ENCODE measurements around the gene KCNK15.

The KCNK15 gene

DNA sequence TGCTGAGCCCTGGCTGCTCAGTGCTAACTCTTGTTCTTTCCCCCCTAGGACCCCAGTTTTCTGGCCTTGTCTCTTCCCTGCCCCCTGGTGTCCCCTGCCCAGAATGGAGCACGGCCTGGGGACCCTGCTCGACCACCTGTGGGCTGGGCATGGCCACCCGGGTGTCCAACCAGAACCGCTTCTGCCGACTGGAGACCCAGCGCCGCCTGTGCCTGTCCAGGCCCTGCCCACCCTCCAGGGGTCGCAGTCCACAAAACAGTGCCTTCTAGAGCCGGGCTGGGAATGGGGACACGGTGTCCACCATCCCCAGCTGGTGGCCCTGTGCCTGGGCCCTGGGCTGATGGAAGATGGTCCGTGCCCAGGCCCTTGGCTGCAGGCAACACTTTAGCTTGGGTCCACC, 18.6 kb upstream of the KCNK15 start:
- intact Hi-C loops (cut with DNase I; ENCODE audit: low total_unique reads), result no loop called here
- Histone ChIP-seq H3K4me3 (no peak overlapping the region), H3K36me3 (peaks cover 0 to 52% (median 0%) of the 10 kb centered on the region in 3 donors), H3K9me3 (no peaks in the 10 kb centered on the region), H3K4me1 (peaks cover 0 to 90% (median 39%) of the 10 kb centered on the region in 4 donors), H3K27me3 (no peaks in the 10 kb centered on the region), H3K27ac (peak overlapping the region; percentile 87 to 92)
- DNase-seq, result no peak
- TF ChIP-seq, protein P1, sequence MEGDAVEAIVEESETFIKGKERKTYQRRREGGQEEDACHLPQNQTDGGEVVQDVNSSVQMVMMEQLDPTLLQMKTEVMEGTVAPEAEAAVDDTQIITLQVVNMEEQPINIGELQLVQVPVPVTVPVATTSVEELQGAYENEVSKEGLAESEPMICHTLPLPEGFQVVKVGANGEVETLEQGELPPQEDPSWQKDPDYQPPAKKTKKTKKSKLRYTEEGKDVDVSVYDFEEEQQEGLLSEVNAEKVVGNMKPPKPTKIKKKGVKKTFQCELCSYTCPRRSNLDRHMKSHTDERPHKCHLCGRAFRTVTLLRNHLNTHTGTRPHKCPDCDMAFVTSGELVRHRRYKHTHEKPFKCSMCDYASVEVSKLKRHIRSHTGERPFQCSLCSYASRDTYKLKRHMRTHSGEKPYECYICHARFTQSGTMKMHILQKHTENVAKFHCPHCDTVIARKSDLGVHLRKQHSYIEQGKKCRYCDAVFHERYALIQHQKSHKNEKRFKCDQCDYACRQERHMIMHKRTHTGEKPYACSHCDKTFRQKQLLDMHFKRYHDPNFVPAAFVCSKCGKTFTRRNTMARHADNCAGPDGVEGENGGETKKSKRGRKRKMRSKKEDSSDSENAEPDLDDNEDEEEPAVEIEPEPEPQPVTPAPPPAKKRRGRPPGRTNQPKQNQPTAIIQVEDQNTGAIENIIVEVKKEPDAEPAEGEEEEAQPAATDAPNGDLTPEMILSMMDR (IDR thresholded peaks at IDR 0.05), result no peak

DNA sequence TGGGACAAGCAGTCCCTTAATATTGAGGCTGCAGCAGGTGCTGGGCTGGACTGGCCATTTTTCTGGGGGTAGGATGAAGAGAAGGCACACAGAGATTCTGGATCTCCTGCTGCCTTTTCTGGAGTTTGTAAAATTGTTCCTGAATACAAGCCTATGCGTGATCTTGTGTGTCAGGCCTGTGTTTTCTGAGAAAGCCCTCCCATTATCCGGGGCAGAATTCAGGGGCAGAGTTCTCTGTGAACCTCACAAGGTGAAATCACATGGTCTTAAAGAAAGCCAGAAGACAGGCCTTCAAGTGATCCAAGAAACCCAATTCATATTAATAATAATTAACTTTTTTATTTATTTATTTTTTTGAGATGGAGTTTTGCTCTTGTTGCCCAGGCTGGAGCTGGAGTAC, 18.0 kb upstream of the KCNK15 start:
- Histone ChIP-seq H3K4me3 (no peak overlapping the region), H3K36me3 (peaks cover 0 to 46% (median 0%) of the 10 kb centered on the region in 3 donors), H3K27ac (peak overlapping the region; percentile 87 to 92), H3K4me1 (peaks cover 0 to 90% (median 40%) of the 10 kb centered on the region in 4 donors), H3K27me3 (no peaks in the 10 kb centered on the region), H3K9me3 (no peaks in the 10 kb centered on the region)
- intact Hi-C loops (cut with DNase I; ENCODE audit: low total_unique reads), result no loop called here
- TF ChIP-seq, protein P1 (IDR thresholded peaks at IDR 0.05), result no peak
- no peak for DNase-seq

DNA sequence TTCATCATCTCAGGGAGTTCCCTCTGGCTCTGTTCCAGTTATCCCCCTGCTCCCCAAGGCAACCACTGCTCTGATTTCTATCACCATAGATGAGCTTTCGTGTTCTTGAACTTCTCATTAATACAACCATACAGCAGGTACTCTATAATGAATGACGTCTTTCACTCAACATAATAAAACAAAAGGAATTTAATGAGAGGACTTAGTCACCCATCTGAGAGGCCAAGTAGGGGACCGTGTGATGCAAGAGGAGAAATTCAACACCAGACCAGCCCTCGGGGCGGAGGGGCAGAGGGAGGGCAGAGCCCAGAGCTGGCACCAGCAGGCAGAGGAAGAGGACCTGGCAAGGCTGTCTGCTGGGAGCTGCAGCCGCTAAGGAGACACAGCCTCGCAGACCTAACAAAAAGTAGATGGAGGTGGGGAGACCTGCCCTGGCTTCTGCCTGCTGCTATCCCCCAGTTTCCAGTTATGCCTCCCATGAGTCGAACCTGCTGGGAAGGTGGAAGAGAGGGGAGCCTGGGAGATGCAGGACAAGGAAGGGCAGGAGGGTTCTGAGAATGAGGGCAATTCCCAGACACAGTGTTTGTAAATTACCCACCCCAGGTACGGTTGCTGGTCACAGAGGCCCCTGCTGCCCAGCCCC, 16.7 kb upstream of the KCNK15 start:
- Histone ChIP-seq H3K9me3 (no peaks in the 10 kb centered on the region), H3K4me3 (no peak overlapping the region), H3K36me3 (peaks cover 0 to 36% (median 0%) of the 10 kb centered on the region in 3 donors), H3K4me1 (peaks cover 0 to 90% (median 43%) of the 10 kb centered on the region in 4 donors), H3K27me3 (no peaks in the 10 kb centered on the region), H3K27ac (peak overlapping the region; percentile 87 to 92)
- TF ChIP-seq, protein P1 (IDR thresholded peaks at IDR 0.05), result no peak
- intact Hi-C loops (cut with DNase I; ENCODE audit: low total_unique reads), result no loop called here
- peak; percentile 87 to 96 for DNase-seq

DNA sequence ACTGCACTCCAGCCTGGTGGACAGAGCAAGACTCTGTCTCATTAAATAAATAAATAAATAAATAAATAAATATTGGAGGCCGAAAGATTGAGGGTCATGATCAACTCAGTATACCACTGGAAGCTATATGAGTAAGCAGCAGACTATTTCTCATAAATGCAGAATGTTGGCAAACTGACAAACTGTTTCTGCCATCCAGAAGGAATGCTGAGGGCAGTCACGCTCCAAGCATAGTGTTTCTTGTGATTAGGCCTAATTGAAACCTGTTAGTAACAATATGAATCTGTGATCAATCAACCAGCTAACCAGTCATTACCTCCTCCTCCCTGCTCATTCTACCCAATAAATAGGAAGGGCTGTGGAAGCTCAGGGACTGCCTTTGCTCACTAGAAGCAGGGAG, 15.2 kb upstream of the KCNK15 start:
- TF ChIP-seq, protein P1 (IDR thresholded peaks at IDR 0.05), result no peak
- intact Hi-C loops (cut with DNase I; ENCODE audit: low total_unique reads), result loop anchor here (10.0 kb wide), 1 partner anchor 126 kb away; no protein-coding TSS in a partner anchor
- Histone ChIP-seq H3K4me1 (peaks cover 0 to 90% (median 49%) of the 10 kb centered on the region in 4 donors), H3K27me3 (no peaks in the 10 kb centered on the region), H3K4me3 (no peak overlapping the region), H3K9me3 (no peaks in the 10 kb centered on the region), H3K36me3 (peaks cover 0 to 21% (median 0%) of the 10 kb centered on the region in 3 donors), H3K27ac (peak overlapping the region; percentile 87 to 92)
- DNase-seq, result no peak

DNA sequence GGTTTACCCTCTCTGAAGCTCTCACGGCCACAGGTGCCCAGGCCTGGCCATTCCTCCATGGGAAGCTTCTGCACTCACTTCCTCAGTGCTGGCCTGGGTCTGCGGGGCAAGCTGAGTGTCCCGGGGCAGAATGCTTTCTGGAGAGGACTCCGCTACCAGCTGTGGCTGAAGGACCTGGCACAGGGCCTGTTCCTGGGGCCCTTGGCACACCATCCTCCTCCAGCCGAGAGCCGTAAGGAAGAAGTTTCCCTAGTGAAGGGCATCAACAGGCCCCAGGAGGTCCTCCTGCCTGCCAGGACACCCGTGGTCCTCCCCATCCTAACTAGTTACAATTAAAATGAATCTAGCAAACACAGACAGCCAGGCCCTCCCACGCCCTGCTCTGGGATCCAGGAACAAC, 14.0 kb upstream of the KCNK15 start:
- Histone ChIP-seq H3K4me1 (peaks cover 0 to 94% (median 52%) of the 10 kb centered on the region in 4 donors), H3K36me3 (peaks cover 0 to 10% (median 0%) of the 10 kb centered on the region in 3 donors), H3K4me3 (no peak overlapping the region), H3K9me3 (no peaks in the 10 kb centered on the region), H3K27me3 (no peaks in the 10 kb centered on the region), H3K27ac (peak overlapping the region; percentile 87 to 92)
- peak in 1 of 2 donors; percentile 86 for DNase-seq
- intact Hi-C loops (cut with DNase I; ENCODE audit: low total_unique reads), result loop anchor here (10.0 kb wide), 1 partner anchor 127 kb away; no protein-coding TSS in a partner anchor
- TF ChIP-seq, protein P1 (IDR thresholded peaks at IDR 0.05), result no peak

All from tibial artery (tissue), 4 donors.